H1 (cell line): Measurements from ENCODE around the gene NR3C2. TPM values are rescaled to one million over a fixed set of nuclear protein-coding genes. Genes with fewer than 3 reads are reported as not detected.

Experiments
- CTCF ChIA-PET: fragments of 300-600 bp; sonication (Branson Sonifier 250); formaldehyde crosslinking; loops from one replicate; lab custom pipeline; 2021; ENCODE audit not compliant: partially characterized antibody; lab: Charles Lee
- POLR2A ChIA-PET: fragments of 300-600 bp; sonication (Branson Sonifier 250); formaldehyde crosslinking; loops from one replicate; lab custom pipeline; 2021; ENCODE audit warnings: inconsistent platforms; ENCODE audit not compliant: partially characterized antibody; lab: Charles Lee
- DNase-seq, 2 experiments: peaks; one replicate each; pipeline versions ENCODE4 v3.0.0 to v3.0.0-alpha.2; 2010 to 2022; ENCODE audit warnings: low spot score in 2 of 2, low read depth in 1 of 2, mixed read lengths in 1 of 2
- FAIRE-seq: peaks from 2 replicates; lab custom pipeline; 2011; peaks lifted over from hg19 to GRCh38; lab: Jason Lieb, UNC
- H2AFZ ChIP-seq: 2 replicates; pipeline ENCODE4 v1.8.1; 2012; ENCODE audit warnings: low read length, inconsistent platforms
- H2AK5ac ChIP-seq: 2 replicates; pipeline ENCODE4 v1.6.1; 2013; ENCODE audit warnings: low read depth, low read length
- H2BK120ac ChIP-seq: replicated peaks from 2 replicates; pipeline ENCODE3; 2013; ENCODE audit warnings: low read depth, low read length, inconsistent platforms
- H2BK12ac ChIP-seq: 2 replicates; pipeline ENCODE4 v1.6.1; 2013; ENCODE audit warnings: low read depth, low read length
- H2BK15ac ChIP-seq: 2 replicates; pipeline ENCODE4 v1.6.1; 2013; ENCODE audit warnings: low read length
- H2BK20ac ChIP-seq: 2 replicates; pipeline ENCODE4 v1.6.1; 2013; ENCODE audit warnings: low read length
- H2BK5ac ChIP-seq: 2 replicates; pipeline ENCODE4 v1.6.1; 2013; ENCODE audit warnings: low read depth, low read length
- H3K14ac ChIP-seq: 2 replicates; pipeline ENCODE4 v1.6.1; 2013; ENCODE audit warnings: inconsistent platforms; ENCODE audit not compliant: insufficient read length
- H3K18ac ChIP-seq: 2 replicates; pipeline ENCODE4 v1.6.1; 2013; ENCODE audit warnings: low read length; ENCODE audit errors: extremely low read depth
- H3K23ac ChIP-seq: 2 replicates; pipeline ENCODE4 v1.6.1; 2013; ENCODE audit warnings: inconsistent platforms; ENCODE audit not compliant: insufficient read length
- H3K23me2 ChIP-seq: 2 replicates; pipeline ENCODE4 v1.6.1; 2013; ENCODE audit warnings: low read depth, low read length
- H3K27ac ChIP-seq: 2 replicates; pipeline ENCODE4 v1.6.1; 2011; ENCODE audit warnings: low read depth, low read length, inconsistent platforms
- H3K27me3 ChIP-seq, 4 experiments: replicated peaks in 1 of 4; 1 replicate in 1 of 4; 2 replicates in 3 of 4; pipeline versions ENCODE4 v1.6.1 to v1.8.1; 2011 to 2013; ENCODE audit warnings: low read length in 3 of 4, mild to moderate bottlenecking in 3 of 4, inconsistent platforms in 2 of 4, mixed read lengths in 2 of 4, moderate library complexity in 1 of 4; ENCODE audit not compliant: control insufficient read depth in 3 of 4, insufficient read depth in 3 of 4; ENCODE audit errors: extremely low read depth in 1 of 4
- H3K36me3 ChIP-seq, 4 experiments: 2 replicates each; pipeline versions ENCODE4 v1.6.1 to v1.8.1; 2011 to 2013; ENCODE audit warnings: mild to moderate bottlenecking in 4 of 4, low read length in 3 of 4, moderate library complexity in 2 of 4, control low read depth in 1 of 4, inconsistent platforms in 1 of 4; ENCODE audit not compliant: insufficient read depth in 4 of 4, control insufficient read depth in 2 of 4
- H3K4ac ChIP-seq: replicated peaks from 2 replicates; pipeline ENCODE3; 2013; ENCODE audit warnings: low read length, low read depth, mixed read lengths, inconsistent platforms; ENCODE audit not compliant: insufficient read length
- H3K4me1 ChIP-seq, 4 experiments: replicated peaks in 1 of 4; 1 replicate in 1 of 4; 2 replicates in 3 of 4; pipeline versions ENCODE4 v1.6.1 to v1.8.1; 2011 to 2013; ENCODE audit warnings: low read length in 3 of 4, inconsistent platforms in 2 of 4, mixed read lengths in 1 of 4; ENCODE audit not compliant: insufficient read depth in 4 of 4, control insufficient read depth in 3 of 4
- H3K4me2 ChIP-seq, 2 experiments: 2 replicates each; pipeline versions ENCODE4 v1.6.1 to v1.8.1; 2011 to 2013; ENCODE audit warnings: low read depth in 2 of 2, low read length in 2 of 2, control low read depth in 1 of 2, inconsistent platforms in 1 of 2, mild to moderate bottlenecking in 1 of 2; ENCODE audit not compliant: insufficient read depth in 1 of 2
- H3K4me3 ChIP-seq, 4 experiments: fragments of 200-600, 300-600 bp in 1 of 4; sonication (generic), shearing (Covaris generic), sonication (Bioruptor Twin) in 1 of 4; 2 replicates each; pipeline versions ENCODE4 v1.5.1 to v1.8.1; 2011 to 2016; ENCODE audit warnings: low read length in 4 of 4, low read depth in 3 of 4, control low read depth in 2 of 4, inconsistent platforms in 2 of 4, mild to moderate bottlenecking in 2 of 4, mixed read lengths in 1 of 4, moderate library complexity in 1 of 4; ENCODE audit not compliant: insufficient read depth in 2 of 4; ENCODE audit errors: extremely low read depth in 1 of 4
- H3K56ac ChIP-seq: replicated peaks from 2 replicates; pipeline ENCODE3; 2013; ENCODE audit warnings: low read depth, mild to moderate bottlenecking, mixed read lengths, low read length, inconsistent platforms; ENCODE audit not compliant: insufficient read length
- H3K79me1 ChIP-seq: 2 replicates; pipeline ENCODE4 v1.6.1; 2013; ENCODE audit warnings: low read depth, low read length, control low read depth
- H3K79me2 ChIP-seq, 2 experiments: 2 replicates each; pipeline versions ENCODE4 v1.6.1 to v1.8.1; 2012 to 2013; ENCODE audit warnings: low read length in 2 of 2, mild to moderate bottlenecking in 2 of 2, inconsistent platforms in 1 of 2; ENCODE audit not compliant: insufficient read depth in 2 of 2, control insufficient read depth in 1 of 2
- H3K9ac ChIP-seq, 4 experiments: replicated peaks in 1 of 4; 1 replicate in 1 of 4; 2 replicates in 3 of 4; pipeline versions ENCODE4 v1.6.1 to v1.8.1; 2011 to 2013; ENCODE audit warnings: low read depth in 3 of 4, low read length in 3 of 4, control low read depth in 2 of 4, mild to moderate bottlenecking in 2 of 4, moderate library complexity in 2 of 4, inconsistent platforms in 1 of 4; ENCODE audit errors: extremely low read depth in 1 of 4
- H3K9me3 ChIP-seq, 2 experiments: 2 replicates each; pipeline versions ENCODE4 v1.6.1 to v1.8.1; 2012 to 2013; ENCODE audit warnings: mild to moderate bottlenecking in 2 of 2, moderate library complexity in 2 of 2, control low read depth in 1 of 2, inconsistent platforms in 1 of 2, low read depth in 1 of 2, low read length in 1 of 2, mixed read lengths in 1 of 2; ENCODE audit not compliant: insufficient read depth in 2 of 2
- H4K20me1 ChIP-seq, 2 experiments: replicated peaks in 1 of 2; 2 replicates each; pipeline versions ENCODE3 to v1.8.1; 2011 to 2013; ENCODE audit warnings: inconsistent platforms in 2 of 2, low read length in 2 of 2, mild to moderate bottlenecking in 1 of 2; ENCODE audit not compliant: insufficient read depth in 2 of 2, control insufficient read depth in 1 of 2
- H4K5ac ChIP-seq: 2 replicates; pipeline ENCODE4 v1.6.1; 2013; ENCODE audit warnings: low read length, low read depth, mixed read lengths, inconsistent platforms; ENCODE audit not compliant: insufficient read length
- H4K8ac ChIP-seq: 2 replicates; pipeline ENCODE4 v1.8.0; 2013; ENCODE audit warnings: mild to moderate bottlenecking, moderate library complexity, low read length, inconsistent platforms; ENCODE audit not compliant: insufficient read depth; ENCODE audit errors: extremely low read depth
- H4K91ac ChIP-seq: replicated peaks from 2 replicates; pipeline ENCODE3; 2013; ENCODE audit warnings: low read length, mixed read lengths, inconsistent platforms; ENCODE audit not compliant: insufficient read length
- HDAC6 ChIP-seq: IDR thresholded peaks from one replicate; pipeline ENCODE4 v1.7.1; 2012; ENCODE audit warnings: low read depth, mild to moderate bottlenecking, inconsistent platforms, low read length, moderate library complexity
- SIX5 ChIP-seq: IDR thresholded peaks from 2 replicates; pipeline ENCODE4 v1.6.1; 2011; ENCODE audit warnings: mild to moderate bottlenecking, low read depth, low read length
- SUZ12 ChIP-seq: fragments of 200-600 bp; sonication (generic); IDR thresholded peaks from 2 replicates; pipeline ENCODE4 v1.6.1; 2012; ENCODE audit warnings: mild to moderate bottlenecking, inconsistent platforms, low read length, moderate library complexity, mixed read lengths
- WGBS, 2 experiments: shearing (Covaris generic) in 1 of 2; methylation state at CpG; one replicate each; pipeline versions ENCODE4 v1.1.6 to v1.1.7; 2013 to 2015; ENCODE audit warnings: low lambda C conversion rate in 2 of 2, mixed read lengths in 2 of 2, inconsistent platforms in 1 of 2, low coverage in 1 of 2, missing lambda C conversion rate in 1 of 2; ENCODE audit not compliant: insufficient replicate concordance in 2 of 2, insufficient coverage in 1 of 2, insufficient read length in 1 of 2; ENCODE audit errors: extremely low coverage in 1 of 2, missing lambda C conversion rate in 1 of 2; 5-methylcytosine and 5-hydroxymethylcytosine counted together
- polyA plus RNA-seq, 7 experiments: library from polyadenylated mRNA; depleted of rRNA in 3 of 7; stranded (reverse) in 5 of 7; unstranded in 2 of 7; fragments of >200 nt in 5 of 7; fragments of 200-250 nt in 2 of 7; gene quantifications; 1 replicate in 5 of 7; 2 replicates in 1 of 7; 4 replicates in 1 of 7; pipeline versions ENCODE4 v1.2.1 to v1.2.3, GENCODE V29; 2011 to 2013; ENCODE audit warnings: missing spikeins in 2 of 7, mixed read lengths in 2 of 7
- total RNA-seq: library from RNA; stranded (reverse); fragmentation: NEBNext Ultra II Directional; extraction: Animal tissue kit (Norgen Biotek cat#: 25700); gene quantifications from 2 replicates; pipeline ENCODE4 v1.2.1, GENCODE V29; 2021

NR3C2 gene
- total and polyA plus RNA-seq, 2 of the 8 experiments (the other 6 are each of a cell fraction or from before 2014, with no cell fraction given), result 0.80 to 3.9 TPM

- Histone ChIP-seq H2BK5ac (no peak overlapping the region), H2BK20ac (no peak overlapping the region), H3K18ac (no peak overlapping the region), H3K79me1 (no peaks in the 10 kb centered on the region), H2AFZ (no peak overlapping the region), H3K14ac (no peak overlapping the region), H3K9me3 (no peaks in the 10 kb centered on the region), H4K5ac (no peak overlapping the region), H3K9ac (no peak overlapping the region), H3K4me2 (no peak overlapping the region), H2AK5ac (no peak overlapping the region), H3K23ac (no peak overlapping the region), H3K4ac (no peak overlapping the region), H3K56ac (no peak overlapping the region), H2BK12ac (no peak overlapping the region), H3K27me3 (no peaks in the 10 kb centered on the region), H2BK120ac (no peak overlapping the region), H4K8ac (no peak overlapping the region), H3K79me2 (no peaks in the 10 kb centered on the region), H2BK15ac (no peak overlapping the region), H3K36me3 (no peaks in the 10 kb centered on the region), H3K27ac (no peak overlapping the region), H3K4me3 (no peak overlapping the region), H4K20me1 (no peaks in the 10 kb centered on the region), H4K91ac (no peak overlapping the region), H3K23me2 (no peaks in the 10 kb centered on the region), H3K4me1 (peaks cover 0 to 4% (median 2%) of the 10 kb centered on the region in 4 experiments; a peak in 3 of 7 replicates)
- DNase-seq (no peak), FAIRE-seq (no peak)
- 0 out of 2 replicates have a peak, but pooled peaks have one; percentile 10 for TF ChIP-seq SIX5
- no peak for TF ChIP-seq SUZ12
- no peak for TF ChIP-seq HDAC6
- ChIA-PET CTCF (no interaction called here), POLR2A (interaction anchor here (0.7 to 1.5 kb wide), 3 partner anchors 8 to 15 kb away, joined by 4 read pairs; no protein-coding TSS in a partner anchor)
- WGBS, 2 experiments, result 100% methylated on average over 1 of the region's 1 CpG; no CpG with 5 or more reads in 1 of the 2 experiments
These were observed 108.9 kb downstream of the NR3C2 start for GRCh38 chr4:148333265-148333664.
